Ramos (cell line): ENCODE results near the gene CACNB4.
"Not testable (repeated sequence)": the region's sequence is repeated elsewhere in the genome, so short reads cannot be mapped to it uniquely, and the experiment has no call there.

ENCODE experiments used
- in situ Hi-C: fragments of 300-500 bp; cut with MboI; formaldehyde crosslinking; loops from one replicate; pipeline ENCODE4 v1.14.3; 2022; ENCODE audit warnings: low sequenced_read_pairs; ENCODE audit not compliant: unreplicated experiment

CACNB4 gene

DNA sequence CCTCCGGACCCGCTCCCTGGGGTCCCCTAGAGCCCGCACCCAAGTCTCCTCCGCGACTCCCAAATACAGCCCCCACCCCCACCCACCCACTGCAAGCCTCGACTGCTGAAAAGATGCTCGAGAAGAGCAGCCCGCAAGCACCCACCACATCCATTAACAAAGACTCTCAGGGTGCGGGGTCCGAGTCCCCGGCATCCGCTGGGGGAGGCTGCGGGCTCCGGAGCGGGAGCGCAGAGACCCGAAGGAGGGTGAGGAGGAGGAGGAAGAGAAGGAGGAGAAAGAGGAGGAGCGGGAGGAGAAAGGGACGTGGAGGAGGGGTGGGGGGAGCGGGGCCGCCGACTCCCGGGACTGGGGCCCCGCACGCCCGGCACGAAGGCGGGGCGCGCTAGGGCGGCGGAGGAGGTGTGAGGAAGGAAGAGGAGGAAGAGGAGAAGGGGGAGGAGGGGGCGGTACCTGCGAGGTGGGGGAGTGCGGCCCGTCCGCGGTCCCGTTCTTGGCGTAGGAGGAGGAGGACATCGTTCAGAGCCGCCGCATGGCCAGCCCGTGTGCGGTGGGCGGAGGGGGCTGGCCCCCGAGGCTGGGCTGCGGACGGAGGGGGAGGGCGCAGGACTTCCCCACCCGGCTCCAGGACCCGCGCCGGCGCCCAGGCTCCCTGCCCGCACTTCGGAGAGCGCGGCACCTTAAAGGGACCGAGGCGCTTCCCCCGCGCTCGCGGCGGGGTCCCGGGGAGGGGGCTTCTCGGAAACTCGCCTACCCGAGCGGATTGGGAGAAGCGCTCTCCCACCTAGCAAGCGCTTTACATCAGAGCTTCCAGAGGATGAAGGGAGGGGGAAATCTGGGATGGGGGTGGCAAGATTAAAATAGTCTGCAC, at the start of gene CACNB4:
Gene CACNB4 (minus strand): TSS at position 549 of the 871 bp plus-strand sequence.
- in situ Hi-C loops: no loop called here

DNA sequence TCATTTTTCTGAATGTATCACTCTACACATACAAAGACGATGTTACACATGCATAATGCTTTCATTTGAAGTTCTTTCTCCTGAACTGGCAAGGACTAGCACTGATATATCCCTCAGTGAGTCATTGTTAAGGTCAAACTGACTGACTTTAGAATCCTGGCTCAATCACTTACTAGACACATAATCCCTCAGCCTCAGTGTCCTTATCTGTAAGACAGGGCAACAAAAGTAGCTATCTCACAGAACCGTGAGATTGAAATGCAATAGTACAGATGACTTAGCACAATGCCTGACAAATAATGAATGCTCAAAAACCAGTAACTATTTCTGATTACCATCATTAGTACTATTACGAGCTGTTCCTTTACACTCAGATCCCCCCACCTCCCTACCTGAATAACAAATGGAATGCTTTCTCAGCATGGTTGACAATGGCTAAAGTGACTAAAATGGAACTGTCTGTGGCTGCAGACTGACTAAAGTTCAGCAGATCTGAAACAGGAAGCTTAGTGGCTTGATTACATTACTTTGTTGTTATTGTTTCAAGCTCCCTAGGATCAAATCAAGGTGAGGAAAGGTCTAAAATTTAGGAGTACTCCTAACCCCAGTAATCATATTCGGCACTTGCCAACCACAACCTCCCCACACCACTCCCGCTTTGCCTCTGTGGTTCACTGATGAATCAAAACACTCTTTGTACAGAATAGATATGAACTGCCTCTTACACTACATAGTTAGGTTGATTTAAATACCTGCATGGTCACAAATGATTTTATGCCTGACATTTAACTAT, 35.8 kb upstream of the CACNB4 start:
- in situ Hi-C loops: no loop called here

DNA sequence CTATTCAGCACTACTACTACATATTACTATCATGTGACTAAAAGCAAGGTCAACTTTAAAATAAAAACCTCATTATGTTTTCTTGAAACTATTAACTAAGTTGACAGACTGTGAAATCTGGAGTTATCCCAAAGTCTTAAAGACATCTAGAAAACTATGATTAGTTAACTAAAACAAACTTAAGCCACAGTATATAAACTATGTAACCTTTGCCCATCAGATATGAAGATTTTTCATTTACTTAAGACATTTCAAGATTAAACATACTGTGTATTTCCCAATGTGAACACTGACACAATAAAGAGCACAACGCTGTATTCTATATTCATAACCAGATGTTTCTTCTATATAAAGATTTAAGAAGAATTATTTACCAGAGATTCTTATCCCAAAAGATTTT, 33.5 kb upstream of the CACNB4 start:
- in situ Hi-C loops: no loop called here

DNA sequence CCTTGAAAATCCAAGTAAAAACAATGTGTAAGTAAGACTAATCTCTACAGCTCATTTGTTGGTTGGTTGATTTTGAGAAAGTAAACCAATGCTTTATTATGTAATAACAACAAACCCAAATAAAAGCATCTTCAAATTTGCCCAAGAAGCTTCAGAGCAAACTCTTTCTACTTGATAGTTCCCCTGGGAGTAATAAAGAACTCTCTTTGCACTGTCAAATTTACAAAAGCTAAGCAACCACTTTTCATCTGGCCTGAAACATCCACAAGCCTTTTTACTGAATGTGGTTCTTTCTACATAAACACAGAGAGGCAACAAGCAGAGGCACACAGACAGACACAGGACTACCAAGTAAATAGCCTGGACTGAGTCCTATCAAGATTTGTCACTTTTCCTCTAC, 28.8 kb upstream of the CACNB4 start:
- in situ Hi-C loops: no loop called here

DNA sequence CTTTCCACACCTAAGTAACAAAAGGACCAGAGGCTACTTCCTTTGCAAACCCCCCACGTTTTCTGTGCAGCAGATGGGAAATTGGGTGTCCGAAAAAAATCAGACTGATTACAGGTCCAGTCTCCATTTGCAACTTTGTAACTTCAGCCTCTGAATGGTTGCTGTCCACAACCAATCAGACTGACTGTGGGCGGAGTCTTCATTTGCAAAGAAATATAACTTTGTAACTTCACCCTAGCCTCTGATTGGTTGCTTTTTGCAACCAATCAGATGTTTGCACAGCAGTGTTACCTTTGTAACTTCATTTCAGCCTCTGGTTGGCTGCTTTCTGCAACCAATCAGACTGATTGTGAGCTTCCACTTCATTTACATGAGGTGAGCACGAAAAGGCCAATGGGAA, 27.8 kb upstream of the CACNB4 start:
- in situ Hi-C loops: no loop called here

DNA sequence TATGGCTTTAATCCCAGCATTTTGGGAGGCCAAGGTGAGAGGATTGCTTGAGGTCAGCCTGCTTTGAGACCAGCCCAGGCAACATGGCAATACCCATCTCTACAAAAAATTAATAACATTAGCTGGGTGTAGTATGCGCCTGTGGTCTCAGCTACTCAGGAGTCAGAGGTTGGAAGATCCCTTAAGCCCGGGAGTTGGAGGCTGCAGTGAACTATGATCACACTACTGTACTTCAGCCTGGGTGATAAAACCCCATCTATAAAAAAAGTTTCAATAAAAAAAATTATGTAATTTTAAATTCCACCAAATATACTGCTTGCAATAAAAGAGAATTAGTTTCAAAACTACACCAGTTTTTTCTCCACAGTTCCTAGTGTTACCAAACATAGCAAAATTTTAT, 23.3 kb upstream of the CACNB4 start:
- in situ Hi-C loops: no loop called here

DNA sequence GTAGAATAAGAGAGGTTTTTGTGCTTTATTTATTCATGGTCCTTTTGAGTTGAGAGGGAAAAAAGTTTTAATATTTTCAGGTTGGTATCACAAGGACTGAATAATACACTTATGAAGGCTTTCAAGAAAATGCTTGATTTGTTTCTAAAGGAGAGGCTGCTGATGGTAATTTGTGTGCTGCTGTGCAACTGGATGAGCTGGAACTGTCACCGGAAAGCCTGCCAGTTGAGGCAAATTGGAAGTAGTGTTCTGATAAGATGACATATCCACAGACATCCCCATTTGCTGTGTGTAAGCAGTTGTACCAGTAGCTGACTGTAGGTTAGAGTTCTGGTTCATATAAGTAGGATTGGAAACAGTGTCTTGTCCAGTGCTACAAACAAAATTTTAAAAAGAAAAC, 21.6 kb upstream of the CACNB4 start:
- in situ Hi-C loops: no loop called here

DNA sequence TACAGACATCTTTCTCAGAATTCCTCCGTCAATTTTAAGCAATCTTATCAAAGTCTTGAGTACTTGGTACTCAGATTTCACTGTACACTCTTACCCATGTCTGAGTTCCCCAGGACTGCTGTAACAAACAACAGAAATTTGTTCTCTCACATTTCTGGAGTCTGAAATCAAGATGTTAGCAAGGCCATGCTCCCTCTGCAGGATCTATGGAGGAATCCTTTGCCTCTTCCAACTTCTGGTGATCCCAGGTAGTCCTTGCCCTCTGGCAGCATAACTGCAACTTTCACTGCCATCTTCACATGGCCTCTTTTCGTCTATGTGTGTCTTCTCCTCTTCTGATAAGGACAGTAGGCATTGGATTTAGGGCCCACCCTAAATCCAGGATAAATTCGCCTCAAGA, 17.1 kb upstream of the CACNB4 start:
- in situ Hi-C loops: no loop called here

DNA sequence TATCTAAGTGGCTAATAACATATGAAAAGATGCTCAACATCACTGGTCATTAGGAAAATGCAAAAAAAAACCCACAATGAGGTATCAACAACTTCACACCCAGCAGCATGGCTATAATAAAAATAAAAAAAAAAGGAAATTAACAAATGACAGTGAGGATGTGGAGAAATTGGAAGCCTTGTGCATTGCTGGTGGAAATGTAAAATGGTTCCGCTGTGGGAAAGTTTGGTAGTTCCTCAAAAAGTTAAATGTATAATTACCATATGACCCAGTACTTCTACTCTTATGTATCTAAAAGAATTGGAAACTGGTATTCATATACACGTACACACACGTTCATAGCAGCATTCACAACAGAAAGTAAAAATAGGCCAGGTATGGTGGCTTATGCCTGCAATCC, 15.5 kb upstream of the CACNB4 start:
- in situ Hi-C loops: no loop called here

DNA sequence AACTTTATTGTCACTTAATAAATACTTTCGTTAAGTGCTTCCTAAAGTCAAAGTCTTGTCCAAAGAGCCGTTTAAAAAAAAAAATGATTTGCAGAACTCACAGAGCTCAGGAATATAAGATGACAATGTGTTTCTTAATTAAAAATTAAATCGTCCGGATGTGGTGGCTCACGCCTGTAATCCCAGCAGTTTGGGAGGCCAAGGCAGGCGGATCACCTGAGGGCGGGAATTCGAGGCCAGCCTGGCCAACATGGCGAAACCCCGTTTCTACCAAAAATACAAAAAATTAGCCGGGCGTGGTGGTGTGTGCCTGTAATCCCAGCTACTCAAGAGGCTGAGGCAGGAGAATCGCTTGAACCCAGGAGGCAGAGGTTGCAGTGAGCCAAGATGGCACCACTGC, 8.3 kb upstream of the CACNB4 start:
- in situ Hi-C loops: not testable (repeated sequence)

DNA sequence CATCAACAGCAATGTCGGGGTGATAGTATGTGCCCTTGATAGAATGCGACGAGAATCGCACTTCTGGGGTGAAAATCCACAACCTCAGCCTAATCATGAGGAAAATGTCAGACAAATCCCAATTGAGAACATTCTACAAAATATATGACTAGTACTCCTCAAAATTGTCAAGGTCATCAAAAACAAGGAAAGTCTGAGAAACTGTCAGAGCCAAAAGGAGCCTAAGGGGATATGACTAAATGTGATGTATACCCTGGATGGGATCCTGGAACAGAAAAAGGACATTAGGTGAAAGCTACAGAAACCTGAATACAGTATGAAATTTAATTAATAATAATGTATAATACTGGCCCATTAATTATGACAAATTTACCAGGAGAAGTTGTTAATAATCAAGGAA, 7.6 kb upstream of the CACNB4 start:
- in situ Hi-C loops: no loop called here

DNA sequence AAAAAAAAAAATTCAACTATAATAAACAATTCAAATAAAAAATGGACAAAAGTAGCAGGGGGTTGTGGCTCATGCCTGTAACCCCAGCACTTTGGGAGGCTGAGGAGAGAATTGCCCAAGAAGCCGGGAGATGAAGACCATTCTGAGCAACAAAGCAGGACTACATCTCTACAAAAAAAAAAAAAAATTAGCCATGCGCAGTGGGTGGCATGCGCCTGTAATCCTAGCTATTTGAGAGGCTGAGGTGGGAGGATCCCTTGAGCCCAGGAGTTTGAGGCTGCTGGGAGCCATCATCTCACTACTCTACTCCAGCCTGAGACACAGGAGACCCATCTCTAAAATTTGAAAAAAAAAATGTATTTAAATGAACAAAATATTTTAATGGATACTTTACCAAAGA, 4.4 kb upstream of the CACNB4 start:
- in situ Hi-C loops: no loop called here

DNA sequence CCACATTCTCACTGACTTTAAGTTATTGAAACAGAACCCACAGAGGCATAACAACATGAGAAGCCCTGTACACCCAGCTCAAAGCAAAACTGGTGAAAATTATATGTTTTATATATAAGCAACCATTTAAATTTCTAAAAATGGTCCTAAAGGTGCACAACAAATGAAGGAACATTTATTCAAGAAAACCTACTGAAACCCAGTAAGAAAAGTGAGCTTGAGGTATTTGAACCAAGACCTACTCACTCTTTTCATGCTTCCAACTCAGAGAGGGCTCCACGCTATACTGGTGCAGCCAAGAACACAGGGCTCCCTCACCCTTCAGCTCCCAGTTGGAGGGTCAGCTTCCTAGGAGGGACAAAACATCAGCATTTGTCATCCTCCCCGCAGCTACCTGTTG, 2.1 kb upstream of the CACNB4 start:
- in situ Hi-C loops: no loop called here

DNA sequence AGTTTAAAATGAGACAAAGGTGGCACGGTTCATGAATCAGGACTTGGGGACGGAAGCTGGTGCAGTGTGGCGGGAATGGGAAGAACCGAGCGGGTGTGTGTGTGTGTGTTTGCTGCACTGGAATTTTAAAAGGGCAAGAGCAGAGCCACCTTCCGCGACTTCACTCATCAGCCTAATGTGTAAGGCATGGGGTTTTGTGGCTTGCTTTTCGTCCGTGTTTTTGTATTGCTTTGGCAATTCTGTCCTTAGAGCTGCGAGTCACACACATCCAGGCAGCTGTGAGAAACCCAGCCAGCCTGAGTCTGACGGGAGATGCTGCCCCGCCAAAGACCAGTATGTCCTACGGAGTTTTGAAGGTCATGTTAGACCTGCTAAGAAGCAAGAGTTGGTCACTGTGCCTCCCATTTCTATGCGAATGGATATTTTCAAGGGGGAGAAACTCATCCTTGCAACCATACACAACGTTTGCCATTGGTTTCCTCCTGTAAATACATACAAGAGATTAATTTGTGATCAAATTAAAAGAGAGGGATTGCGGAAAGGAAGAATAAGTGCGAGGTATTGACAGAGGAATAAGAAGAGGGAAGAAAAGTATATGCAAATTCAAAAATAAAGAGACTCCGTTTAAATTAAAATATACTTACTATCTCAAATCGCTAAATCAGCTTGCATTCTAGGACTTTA, 665 bp upstream of the CACNB4 start:
- in situ Hi-C loops: no loop called here

DNA sequence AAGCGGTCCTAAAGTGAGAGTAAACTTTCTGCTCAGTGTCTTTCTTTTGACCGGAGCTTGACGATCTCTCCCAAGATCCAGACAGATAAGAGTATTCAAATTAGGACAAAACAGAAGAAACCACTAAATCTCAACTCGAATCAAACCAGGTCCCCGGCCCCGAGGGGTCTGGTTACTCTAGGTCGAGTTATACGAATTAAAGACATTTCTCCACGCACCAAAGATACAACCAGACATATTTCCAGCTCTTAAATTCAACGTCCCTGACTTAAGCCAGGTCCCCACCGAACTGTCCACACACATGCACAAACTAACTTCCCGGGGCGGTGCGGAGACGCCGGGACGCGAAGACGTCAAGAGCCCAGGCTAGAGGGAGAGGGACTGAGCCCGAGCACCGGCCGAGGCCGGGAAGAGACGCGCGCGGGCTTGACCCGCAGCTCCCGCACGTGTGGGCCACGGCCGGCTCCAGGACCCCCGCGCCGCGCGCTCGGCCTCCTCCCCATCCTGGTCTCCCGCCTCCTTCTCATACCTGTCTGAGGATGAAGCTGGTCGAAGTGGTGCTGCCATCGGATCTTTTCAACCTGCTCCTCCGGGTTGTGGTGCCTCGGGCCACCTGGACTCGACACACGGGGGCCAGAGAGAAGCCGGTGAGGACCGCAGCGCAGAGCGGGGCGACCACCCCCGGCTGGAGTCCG, 896 bp downstream of the CACNB4 start:
- in situ Hi-C loops: no loop called here

DNA sequence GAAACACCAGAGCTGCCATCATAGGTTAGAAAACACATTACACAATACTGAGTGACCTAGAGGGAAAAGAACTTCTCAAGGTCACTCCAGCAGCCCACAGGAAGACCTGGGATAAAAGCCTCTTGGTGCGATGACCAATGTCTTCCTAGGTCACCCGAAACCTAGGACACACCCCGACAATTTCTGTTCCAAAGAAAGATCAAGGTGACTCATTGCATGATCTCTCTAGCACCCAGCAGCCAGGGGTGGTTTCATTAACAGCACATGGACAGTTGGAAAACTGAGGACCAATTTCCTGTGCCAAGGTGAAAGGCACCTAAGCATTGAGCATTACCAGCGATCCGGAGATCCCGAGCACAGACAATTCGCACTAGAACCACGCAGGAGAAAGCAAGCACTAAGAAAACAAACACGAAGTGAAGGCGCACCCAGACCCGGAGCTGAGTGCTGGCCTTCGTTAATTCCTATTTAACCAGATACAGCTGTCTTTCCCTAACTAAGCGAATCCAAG, 1.5 kb downstream of the CACNB4 start:
- in situ Hi-C loops: no loop called here

DNA sequence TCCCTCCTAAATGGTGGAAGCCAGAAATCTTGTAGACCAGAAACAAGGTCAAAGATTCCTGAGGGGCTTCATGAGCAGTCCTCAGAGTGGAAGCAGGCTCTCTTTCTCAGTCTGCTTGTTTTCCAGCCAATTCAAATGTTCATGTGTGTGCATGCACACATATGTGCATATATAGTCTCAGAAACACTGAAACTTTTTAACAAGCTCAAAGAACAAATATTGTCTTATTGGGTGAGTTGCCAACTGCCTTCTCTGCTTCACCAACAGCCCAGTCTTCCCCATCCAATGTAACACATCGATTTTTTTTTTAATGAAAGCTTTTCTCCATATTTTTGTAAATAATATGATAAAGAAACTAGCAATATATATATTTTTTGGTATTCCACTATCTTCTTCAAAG, 3.7 kb downstream of the CACNB4 start:
- in situ Hi-C loops: no loop called here

DNA sequence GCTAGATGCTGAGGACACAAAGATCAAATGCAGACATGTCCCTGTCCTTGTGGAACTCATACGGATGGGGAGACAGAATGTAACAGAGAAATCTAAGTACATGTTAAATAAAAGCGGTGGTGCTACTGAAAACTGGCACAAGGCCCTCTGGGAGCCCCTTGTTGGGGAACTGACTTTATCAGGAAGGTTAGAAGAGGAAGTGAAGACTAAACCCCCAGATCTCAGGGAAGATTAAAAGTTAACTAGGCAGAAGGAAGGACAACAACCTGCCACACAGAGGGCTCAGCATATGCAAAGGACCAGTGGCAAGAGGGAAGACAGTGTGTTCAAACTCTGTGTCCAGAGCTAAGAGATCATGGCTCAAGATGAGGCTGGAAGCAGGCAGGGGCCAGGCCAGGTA, 4.8 kb downstream of the CACNB4 start:
- in situ Hi-C loops: no loop called here

DNA sequence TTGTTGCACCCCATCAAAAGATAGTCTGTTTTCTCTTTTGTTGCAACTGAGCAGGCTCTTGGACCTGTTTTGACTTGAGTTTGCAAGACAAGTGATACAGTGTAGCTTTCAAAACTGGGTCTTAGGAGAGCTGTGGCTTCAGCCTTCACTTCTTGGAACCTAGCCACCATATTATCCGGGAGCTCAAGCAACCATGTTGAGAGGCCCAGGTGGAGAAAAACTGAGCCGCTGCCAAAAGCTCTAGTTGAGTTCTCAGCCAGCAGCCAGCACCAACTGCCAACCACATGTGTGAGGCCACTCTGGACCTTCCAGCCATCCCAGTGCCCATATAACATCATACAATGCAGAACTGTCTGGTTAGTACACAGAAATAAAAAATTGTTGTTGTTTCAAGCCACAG, 5.4 kb downstream of the CACNB4 start:
- in situ Hi-C loops: no loop called here

DNA sequence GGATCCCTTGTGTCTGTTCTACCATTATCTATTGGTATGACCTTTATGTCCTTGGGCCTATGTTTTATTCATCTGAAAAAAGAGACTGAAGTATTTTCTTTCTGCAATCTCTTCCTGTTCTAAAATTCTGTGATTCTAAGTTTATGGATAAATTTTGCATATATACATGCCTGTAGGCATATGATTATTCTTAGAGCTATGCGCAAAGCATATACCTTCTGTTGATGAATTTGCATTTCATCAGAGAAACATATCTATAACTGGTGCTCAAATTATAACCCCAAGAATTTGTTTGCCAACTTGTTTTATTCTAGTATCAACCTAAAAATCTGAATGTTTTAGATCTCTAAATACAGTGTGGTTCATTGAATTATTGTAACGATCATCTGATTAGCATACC, 6.7 kb downstream of the CACNB4 start:
- in situ Hi-C loops: no loop called here
